Glomerular visceral epithelial cell (primary cell): ENCODE results near the gene HOXD9.

Experiments
- DNase-seq: peaks from one replicate; pipeline ENCODE4 v3.0.0-alpha.2; 2016; ENCODE audit errors: extremely low spot score

HOXD9 gene

DNA sequence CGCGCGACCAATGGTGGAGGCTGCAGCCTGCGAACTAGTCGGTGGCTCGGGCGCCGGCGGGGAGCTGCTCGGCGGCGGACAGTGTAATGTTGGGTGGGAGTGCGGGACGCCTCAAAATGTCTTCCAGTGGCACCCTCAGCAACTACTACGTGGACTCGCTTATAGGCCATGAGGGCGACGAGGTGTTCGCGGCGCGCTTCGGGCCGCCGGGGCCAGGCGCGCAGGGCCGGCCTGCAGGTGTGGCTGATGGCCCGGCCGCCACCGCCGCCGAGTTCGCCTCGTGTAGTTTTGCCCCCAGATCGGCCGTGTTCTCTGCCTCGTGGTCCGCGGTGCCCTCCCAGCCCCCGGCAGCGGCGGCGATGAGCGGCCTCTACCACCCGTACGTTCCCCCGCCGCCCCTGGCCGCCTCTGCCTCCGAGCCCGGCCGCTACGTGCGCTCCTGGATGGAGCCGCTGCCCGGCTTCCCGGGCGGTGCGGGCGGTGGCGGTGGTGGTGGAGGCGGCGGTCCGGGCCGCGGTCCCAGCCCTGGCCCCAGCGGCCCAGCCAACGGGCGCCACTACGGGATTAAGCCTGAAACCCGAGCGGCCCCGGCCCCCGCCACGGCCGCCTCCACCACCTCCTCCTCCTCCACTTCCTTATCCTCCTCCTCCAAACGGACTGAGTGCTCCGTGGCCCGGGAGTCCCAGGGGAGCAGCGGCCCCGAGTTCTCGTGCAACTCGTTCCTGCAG lies at the start of gene HOXD9:
Gene HOXD9 (plus strand): TSS at position 37 of the 728 bp plus-strand sequence. CDS start 50 bp downstream, at position 87.
- no peak for DNase-seq

GRCh38 chr2:176072951-176073904 lies 49.3 kb upstream of the HOXD9 start:
- no peak for DNase-seq

GRCh38 chr2:176074919-176075425 lies 47.5 kb upstream of the HOXD9 start:
- DNase-seq, result no peak

- DNase-seq, result no peak
Observed at GRCh38 chr2:176075481-176075880, 47.0 kb upstream of the HOXD9 start.

DNA sequence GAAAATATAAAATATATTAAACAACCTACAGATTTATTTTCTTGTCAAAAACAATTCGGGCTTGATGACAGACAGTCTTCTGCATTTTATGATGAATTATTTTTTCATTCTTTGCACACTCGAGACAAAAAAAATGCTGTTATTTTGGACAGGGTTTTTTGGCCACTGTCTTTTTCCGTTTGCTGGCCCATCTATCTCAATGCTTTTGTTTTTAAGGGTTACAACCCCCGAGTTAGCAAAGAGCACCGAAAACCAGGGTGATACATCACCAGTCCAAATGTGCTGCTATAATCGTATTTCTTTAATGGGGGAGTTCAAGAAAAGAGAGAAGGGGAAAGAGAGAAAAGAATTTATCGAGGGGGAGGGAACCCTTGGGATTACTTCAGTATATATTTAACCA lies 46.5 kb upstream of the HOXD9 start:
- DNase-seq, result no peak

DNA sequence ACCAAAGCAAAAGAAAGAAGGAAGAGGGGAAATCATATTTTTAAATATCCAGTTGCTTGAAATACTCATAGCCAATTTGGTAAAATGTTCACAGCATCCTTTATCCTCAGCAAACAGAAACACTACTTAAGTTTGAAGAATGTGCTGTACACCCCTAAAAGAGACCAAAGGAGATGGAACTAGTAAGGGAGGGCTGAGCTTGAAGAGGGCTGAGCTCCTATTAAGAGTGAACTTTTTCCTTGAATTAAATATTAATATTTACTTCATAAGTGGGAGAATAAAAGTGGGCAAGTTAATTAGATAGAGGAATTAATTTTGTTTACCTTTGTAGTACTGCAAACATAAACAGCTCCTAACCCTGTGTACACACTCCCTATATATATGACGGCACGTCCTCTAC lies 45.7 kb upstream of the HOXD9 start:
- DNase-seq, result no peak

DNA sequence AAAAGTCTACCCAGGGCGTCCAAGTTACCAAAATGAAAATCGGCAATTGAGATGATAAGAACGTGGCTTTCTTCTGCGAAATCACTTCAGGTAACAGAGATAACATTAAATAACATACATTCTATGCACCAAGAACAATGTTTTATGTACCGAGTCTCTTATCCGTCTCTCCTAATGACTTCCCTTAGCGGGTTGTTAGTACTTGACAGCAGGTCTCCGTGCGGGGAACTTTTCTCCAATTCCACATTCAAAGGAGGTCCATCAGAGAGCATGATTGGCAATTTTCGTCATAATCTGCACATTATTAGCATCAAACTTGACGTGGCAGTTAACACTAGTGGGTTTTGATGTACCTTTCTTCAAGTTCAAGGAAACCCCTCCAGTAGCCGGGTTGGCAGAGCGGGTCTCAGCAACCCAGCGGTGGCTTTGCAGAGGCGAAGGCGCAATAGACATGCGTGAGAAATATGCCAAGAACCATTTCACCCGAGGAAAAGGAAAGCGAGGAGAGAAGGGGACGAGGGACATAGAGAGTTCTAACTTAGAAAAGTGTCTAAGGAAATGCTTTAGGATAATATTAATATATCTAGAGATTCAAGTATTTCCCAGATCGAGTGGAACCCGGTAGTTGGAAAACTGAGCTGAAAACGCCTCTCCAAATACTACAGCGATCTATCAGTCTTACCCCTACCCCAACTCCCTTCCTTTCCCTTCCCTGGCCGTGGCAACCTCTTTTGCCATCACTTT lies 43.8 kb upstream of the HOXD9 start:
- no peak for DNase-seq

DNA sequence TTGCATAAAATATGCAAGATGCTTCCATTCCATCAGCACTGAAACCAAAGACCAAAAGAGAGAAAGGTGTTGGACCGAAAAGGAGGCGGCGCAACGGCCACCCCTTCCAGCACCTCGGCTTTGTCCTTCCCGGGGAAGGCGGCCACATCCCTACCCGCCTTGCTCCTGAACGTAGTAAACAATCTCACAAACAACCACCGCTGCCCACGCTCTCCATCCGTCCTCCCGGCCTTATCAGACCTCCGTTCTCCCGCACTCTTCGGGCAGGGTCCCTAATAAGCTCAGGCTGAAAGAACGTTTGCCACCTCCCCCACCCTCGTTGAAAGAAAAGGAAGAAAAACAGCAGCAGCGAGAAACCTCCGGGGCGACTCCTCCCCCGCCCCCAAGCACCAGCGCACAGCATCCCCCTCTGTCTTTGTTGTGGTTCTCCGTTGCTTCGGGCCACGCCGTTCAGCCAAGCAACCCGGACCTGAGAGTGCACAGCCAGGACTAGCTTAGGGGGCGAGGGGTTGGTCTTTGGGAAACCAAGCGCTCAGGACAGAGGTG lies 43.2 kb upstream of the HOXD9 start:
- no peak for DNase-seq

GRCh38 chr2:176079831-176080539 lies 42.5 kb upstream of the HOXD9 start:
- peak; percentile 68 for DNase-seq

DNA sequence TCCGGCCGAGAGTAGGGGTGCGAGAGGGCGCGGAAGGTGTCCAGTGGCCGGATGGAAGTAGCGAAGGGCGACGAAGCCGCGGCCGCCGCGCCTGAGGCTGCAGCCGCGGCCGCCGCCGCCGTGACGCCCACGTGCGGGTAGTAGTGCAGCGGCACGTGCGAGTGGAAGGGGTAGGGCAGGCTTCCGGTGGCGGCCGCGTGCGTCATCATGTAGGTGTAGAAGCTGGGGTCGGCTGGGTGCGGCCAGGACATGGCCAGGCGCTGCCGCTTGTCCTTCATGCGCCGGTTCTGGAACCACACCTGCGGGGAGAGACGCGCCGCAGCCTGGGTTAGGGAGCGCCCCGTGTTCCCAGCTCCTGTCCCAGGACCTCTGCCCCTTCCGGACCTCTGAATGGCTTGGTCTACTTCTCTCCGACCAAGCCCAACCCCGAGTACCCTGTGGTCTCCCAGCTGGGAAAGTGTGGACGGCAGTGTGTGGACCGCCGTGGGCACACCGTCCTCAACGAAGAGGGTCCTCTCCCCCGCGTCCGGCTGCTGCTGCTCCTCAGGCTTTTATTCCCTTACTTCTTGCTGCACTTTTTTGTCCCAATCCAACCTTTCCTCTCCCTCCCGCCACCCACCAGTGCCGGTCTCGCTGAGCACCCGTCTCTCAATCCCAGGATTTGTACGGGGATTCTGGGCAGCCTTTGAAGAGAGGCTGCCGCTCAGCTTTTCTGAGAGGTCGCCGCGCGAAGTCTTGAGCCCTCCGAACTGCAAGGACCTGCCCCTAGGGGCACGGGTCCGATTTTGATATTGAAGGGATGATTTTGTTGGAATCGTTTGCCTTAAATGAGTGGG lies 41.8 kb upstream of the HOXD9 start:
- peak; percentile 22 for DNase-seq

GRCh38 chr2:176081376-176081836 lies 41.1 kb upstream of the HOXD9 start:
- no peak for DNase-seq

DNA sequence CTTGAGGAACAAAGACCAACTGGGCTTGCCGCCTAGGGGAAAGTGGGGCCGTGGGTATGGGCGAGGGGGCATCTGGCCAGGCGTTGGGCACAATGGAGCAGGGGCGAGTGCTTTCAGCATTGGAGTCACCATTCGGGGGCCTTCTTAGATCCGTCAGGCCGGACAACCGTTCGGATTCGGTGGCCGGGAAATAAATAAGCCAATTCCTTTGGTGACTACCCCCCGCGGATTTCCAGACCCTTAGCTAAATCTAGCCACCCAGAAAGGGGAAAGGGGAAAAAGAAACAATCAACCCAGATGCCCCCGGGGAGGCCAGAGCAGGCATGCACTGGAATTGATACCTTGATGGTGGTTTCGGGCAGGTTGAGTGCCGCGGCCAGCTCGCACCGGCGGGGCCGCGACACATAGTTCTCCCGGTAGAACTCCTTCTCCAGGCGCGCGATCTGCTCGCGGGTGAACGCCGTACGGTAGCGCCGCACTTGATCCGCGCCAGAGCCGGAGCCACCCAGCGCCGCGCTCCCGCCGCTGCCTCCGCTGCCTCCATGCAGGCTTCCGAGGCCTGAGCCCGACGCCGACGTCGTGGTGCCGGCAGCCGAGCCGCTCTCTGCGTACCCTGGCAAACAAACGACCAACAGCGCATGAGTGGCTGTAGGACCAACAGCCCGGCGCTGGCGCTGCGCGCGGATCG lies 40.5 kb upstream of the HOXD9 start:
- DNase-seq, result no peak

- no peak for DNase-seq
Observed at GRCh38 chr2:176082525-176082823, 40.0 kb upstream of the HOXD9 start.

- DNase-seq, result no peak
Observed at GRCh38 chr2:176082824-176083751, 39.4 kb upstream of the HOXD9 start.

GRCh38 chr2:176083796-176084261 lies 38.7 kb upstream of the HOXD9 start, which contains the start of gene EVX2:
TSS of gene EVX2 (minus strand) at chr2:176083962. CDS start at chr2:176083776, 186 bp downstream.
- no peak for DNase-seq

- DNase-seq, result no peak
Observed at GRCh38 chr2:176084611-176085119, 37.9 kb upstream of the HOXD9 start.

GRCh38 chr2:176085120-176085788 lies 37.3 kb upstream of the HOXD9 start:
- DNase-seq, result no peak
